Ishikawa (cell line): Measurements from ENCODE around the gene GUCA2B.
A peak's percentile ranks its signal among the peaks of the same experiment; 100 is the strongest.

Source experiments
- CEBPB ChIP-seq: IDR thresholded peaks from 2 replicates; pipeline ENCODE4 v1.6.1; 2012
- CREB1 ChIP-seq: IDR thresholded peaks from 2 replicates; pipeline ENCODE4 v1.6.1; 2012; ENCODE audit warnings: low read depth
- EGR1 ChIP-seq: IDR thresholded peaks from 2 replicates; pipeline ENCODE4 v1.6.1; 2012
- EP300 ChIP-seq: IDR thresholded peaks from 2 replicates; pipeline ENCODE4 v1.6.1; 2012; ENCODE audit warnings: borderline replicate concordance
- FOXM1 ChIP-seq: IDR thresholded peaks from 2 replicates; pipeline ENCODE4 v1.6.1; 2012; ENCODE audit warnings: low read depth, borderline replicate concordance
- MAX ChIP-seq: IDR thresholded peaks from 2 replicates; pipeline ENCODE4 v1.6.1; 2012
- NFIC ChIP-seq: IDR thresholded peaks from 2 replicates; pipeline ENCODE4 v1.6.1; 2012
- RAD21 ChIP-seq: IDR thresholded peaks from 2 replicates; pipeline ENCODE4 v1.6.1; 2012; ENCODE audit warnings: low read depth
- REST ChIP-seq: IDR thresholded peaks from 2 replicates; pipeline ENCODE4 v1.6.1; 2012; ENCODE audit warnings: low read depth, mild to moderate bottlenecking
- TAF1 ChIP-seq: IDR thresholded peaks from 2 replicates; pipeline ENCODE4 v1.6.1; 2012; ENCODE audit warnings: low read depth, mild to moderate bottlenecking
- TCF12 ChIP-seq: IDR thresholded peaks from 2 replicates; pipeline ENCODE4 v1.6.1; 2012; ENCODE audit warnings: low read depth
- TEAD4 ChIP-seq: IDR thresholded peaks from 2 replicates; pipeline ENCODE4 v1.6.1; 2012
- USF1 ChIP-seq: IDR thresholded peaks from 2 replicates; pipeline ENCODE4 v1.6.1; 2012
- YY1 ChIP-seq: IDR thresholded peaks from 2 replicates; pipeline ENCODE4 v1.6.1; 2012; ENCODE audit warnings: low read depth
- ZBTB7A ChIP-seq: IDR thresholded peaks from 2 replicates; pipeline ENCODE4 v1.6.1; 2012; ENCODE audit warnings: low read depth

Gene GUCA2B

GRCh38 chr1:42145389-42145716, 7.9 kb upstream of the GUCA2B start:
- TF ChIP-seq EGR1 (no peak), TAF1 (no peak), CREB1 (no peak), EP300 (no peak), MAX (no peak), ZBTB7A (no peak), TEAD4 (no peak), YY1 (no peak), CEBPB (no peak), TCF12 (no peak), USF1 (no peak), REST (no peak)

GRCh38 chr1:42145764-42146625, 7.2 kb upstream of the GUCA2B start:
- no peak for TF ChIP-seq NFIC
- no peak for TF ChIP-seq FOXM1
- no peak for TF ChIP-seq ZBTB7A
- TF ChIP-seq TCF12, result no peak
- no peak for TF ChIP-seq YY1
- no peak for TF ChIP-seq TEAD4
- no peak for TF ChIP-seq TAF1
- no peak for TF ChIP-seq REST

- peak; percentile 37; the same call in 1 of the 2 replicates for TF ChIP-seq MAX
- peak; percentile 95 for TF ChIP-seq RAD21
- TF ChIP-seq TAF1, result no peak
- peak; percentile 77 for TF ChIP-seq CEBPB
Observed at GRCh38 chr1:42146626-42147320, 6.4 kb upstream of the GUCA2B start.

DNA sequence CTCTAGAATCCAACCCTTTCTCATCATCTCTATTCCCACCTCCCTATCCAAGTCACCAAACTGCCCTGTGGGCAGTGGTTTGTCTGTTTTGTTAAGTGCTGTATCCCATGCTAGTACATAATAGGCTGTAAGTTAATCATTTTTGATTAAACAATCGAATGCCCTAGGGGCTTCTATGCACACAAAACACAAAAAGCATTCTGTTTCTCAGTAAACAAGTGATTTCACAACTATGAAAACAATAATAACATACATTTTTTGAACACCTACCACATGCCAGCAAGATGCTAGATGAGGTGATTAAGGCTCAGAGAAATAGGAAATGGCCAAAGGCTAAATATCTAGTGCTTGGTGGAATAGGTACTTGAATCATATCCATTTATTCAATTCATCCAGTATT, 5.0 kb upstream of the GUCA2B start:
- TF ChIP-seq CREB1, result no peak
- no peak for TF ChIP-seq TCF12
- no peak for TF ChIP-seq TAF1
- no peak for TF ChIP-seq TEAD4
- TF ChIP-seq MAX, result no peak
- TF ChIP-seq NFIC, result no peak
- TF ChIP-seq EGR1, result no peak

GRCh38 chr1:42150651-42151050, 2.6 kb upstream of the GUCA2B start:
- TF ChIP-seq RAD21 (no peak), CEBPB (no peak), CREB1 (no peak), NFIC (no peak), USF1 (no peak), REST (no peak), FOXM1 (no peak), YY1 (no peak), TCF12 (no peak), ZBTB7A (no peak), EP300 (no peak), EGR1 (no peak), TAF1 (no peak), TEAD4 (no peak), MAX (no peak)
